Adrenal gland (tissue), 12 donors: Measurements from ENCODE around the gene OSBPL10. TPM values are rescaled to one million over a fixed set of nuclear protein-coding genes. Genes with fewer than 3 reads are reported as not detected.

Source experiments
- DNase-seq, 7 donors: peaks; one replicate each; pipeline ENCODE4 v3.0.0-alpha.2; 2019 to 2020
- H3K27ac ChIP-seq, 5 donors: fragments of 200-600 bp; sonication (generic) in 4 of 5; 1 replicate in 3 of 5; 2 replicates in 2 of 5; pipeline versions ENCODE4 v1.5.1 to v1.8.0; 2016 to 2020; ENCODE audit warnings: mild to moderate bottlenecking in 1 of 5
- H3K27me3 ChIP-seq: fragments of 200-600 bp; 2 replicates; pipeline ENCODE4 v1.8.0; 2021
- H3K36me3 ChIP-seq, 2 donors: fragments of 200-600 bp; replicated peaks in 1 of 2; 1 replicate in 1 of 2; 2 replicates in 1 of 2; pipeline versions ENCODE4 v1.5.1 to v1.8.0; 2018 to 2022
- H3K4me1 ChIP-seq, 2 donors: fragments of 200-600 bp; replicated peaks in 1 of 2; 1 replicate in 1 of 2; 2 replicates in 1 of 2; pipeline versions ENCODE4 v1.5.1 to v1.8.0; 2018 to 2021
- H3K4me3 ChIP-seq, 4 donors: fragments of 200-600 bp; sonication (generic) in 3 of 4; one replicate each; pipeline ENCODE4 v1.5.1; 2016 to 2018
- H3K9me3 ChIP-seq, 3 donors: fragments of 200-600 bp; sonication (generic) in 1 of 3; replicated peaks in 1 of 3; 1 replicate in 2 of 3; 2 replicates in 1 of 3; pipeline versions ENCODE4 v1.5.1 to v1.8.0; 2016 to 2021
- CTCF ChIP-seq, 6 experiments: fragments of 450-650 bp in 4 of 6; fragments of 200-600 bp in 2 of 6; sonication (generic) in 1 of 6; IDR thresholded peaks; 1 replicate in 5 of 6; 2 replicates in 1 of 6; pipeline versions ENCODE4 v1.5.1 to v1.8.0; 2016 to 2021; ENCODE audit warnings: antibody characterized with exemption in 6 of 6, mild to moderate bottlenecking in 2 of 6, moderate library complexity in 1 of 6
- POLR2A ChIP-seq, 2 donors: fragments of 450-650 bp; IDR thresholded peaks; one replicate each; pipeline ENCODE4 v1.6.1; 2017; ENCODE audit warnings: antibody characterized with exemption in 2 of 2, mild to moderate bottlenecking in 2 of 2, moderate library complexity in 1 of 2
- WGBS, 4 donors: extraction: QIAGEN DNeasy Blood & Tissue Kit in 2 of 4; methylation state at CpG; one replicate each; pipeline versions ENCODE4 v1.1.5 to v1.1.7; 2013 to 2017; 5-methylcytosine and 5-hydroxymethylcytosine counted together
- intact Hi-C, 2 donors: fragments of 100-400 bp; cut with DNase I; formaldehyde crosslinking; loops; one replicate each; pipeline versions ENCODE4 v1.14.1 to v1.15.0; 2022 to 2023
- polyA plus RNA-seq, 3 donors: library from polyadenylated mRNA; stranded (reverse); fragments of 200-250 nt in 2 of 3; fragments of 350-450 nt in 1 of 3; fragmentation: Illumina TruSeq in 1 of 3; extraction: RNeasy Lipid Tissue Mini Kit (QIAGEN cat#74804) in 1 of 3; gene quantifications; one replicate each; pipeline ENCODE4 v1.2.3, GENCODE V29; 2013 to 2014
- total RNA-seq, 9 donors: library from RNA; depleted of rRNA in 4 of 9; stranded (reverse); fragments of >200 nt in 4 of 9; fragments of 120-200 nt in 1 of 9; fragmentation: NEBNext Ultra II Directional in 1 of 9; extraction: Animal tissue kit (Norgen Biotek cat#: 25700) in 1 of 9; gene quantifications; one replicate each; pipeline versions ENCODE4 v1.1.0 to v1.2.4, GENCODE V29; 2013 to 2023
- donor health status: healthy with polysubstance abuse.
- donor health status: Bipolar disorder and iron deficiency.
- donor health status: DM: yes; HTN: yes; CAD: no.
- donor health status: DM: no; HTN: no; CAD: no.
- donor health status: DM: no; HTN: no; CAD: no.
- donor health status: DM: yes; HTN: yes; CAD: no.

OSBPL10 gene
- total and polyA plus RNA-seq, 12 donors, result 2.0 to 55.6 (median 9.4) TPM

- H3K27me3 ChIP-seq, result no peaks in the 10 kb centered on the region
- intact Hi-C loops, result no loop called here
- no peak for DNase-seq
- no peak for TF ChIP-seq POLR2A (IDR thresholded peaks at IDR 0.05)
- TF ChIP-seq CTCF (IDR thresholded peaks at IDR 0.05), result no peak
- no peak overlapping the region for H3K4me3 ChIP-seq
- no peaks in the 10 kb centered on the region for H3K36me3 ChIP-seq
- no peak overlapping the region for H3K27ac ChIP-seq
- peaks cover 0 to 19% of the 10 kb centered on the region in 2 donors for H3K4me1 ChIP-seq
- no peaks in the 10 kb centered on the region for H3K9me3 ChIP-seq
- WGBS, 4 donors, result 63 to 85% (median 70%) methylated on average over 1 of the region's 1 CpG
These were observed 60.8 kb downstream of the OSBPL10 start for GRCh38 chr3:31920310-31920709.

- H3K27ac ChIP-seq, result peak overlapping the region in 1 of 5 donors; percentile 5
- 67 to 81% (median 80%) methylated on average over 2 of the region's 2 CpGs for WGBS, 4 donors
- H3K4me1 ChIP-seq, result peaks cover 0 to 19% of the 10 kb centered on the region in 2 donors
- TF ChIP-seq POLR2A (IDR thresholded peaks at IDR 0.05) (no peak), CTCF (IDR thresholded peaks at IDR 0.05) (no peak)
- H3K9me3 ChIP-seq, result no peaks in the 10 kb centered on the region
- no peaks in the 10 kb centered on the region for H3K36me3 ChIP-seq
- DNase-seq, result no peak
- H3K4me3 ChIP-seq, result no peak overlapping the region
- intact Hi-C loops, result no loop called here
- H3K27me3 ChIP-seq, result no peaks in the 10 kb centered on the region
These were observed 61.5 kb downstream of the OSBPL10 start for GRCh38 chr3:31919528-31919927.

GRCh38 chr3:31918179-31919150, 62.6 kb downstream of the OSBPL10 start:
- Histone ChIP-seq H3K4me3 (peak overlapping the region in 1 of 4 donors; percentile 40), H3K27me3 (no peaks in the 10 kb centered on the region), H3K36me3 (no peaks in the 10 kb centered on the region), H3K4me1 (peaks cover 0 to 19% of the 10 kb centered on the region in 2 donors), H3K27ac (peak overlapping the region in 2 of 5 donors; percentile 5 to 19), H3K9me3 (no peaks in the 10 kb centered on the region)
- intact Hi-C loops, result no loop called here
- WGBS, 4 donors, result 61 to 74% (median 69%) methylated on average over 5 of the region's 5 CpGs
- TF ChIP-seq CTCF (IDR thresholded peaks at IDR 0.05) (no peak), POLR2A (IDR thresholded peaks at IDR 0.05) (no peak)
- no peak for DNase-seq

- Histone ChIP-seq H3K27ac (peak overlapping the region in 1 of 5 donors; percentile 19), H3K4me1 (peaks cover 0 to 19% of the 10 kb centered on the region in 2 donors), H3K36me3 (no peaks in the 10 kb centered on the region), H3K9me3 (no peaks in the 10 kb centered on the region), H3K4me3 (peak overlapping the region in 1 of 4 donors; percentile 40), H3K27me3 (no peaks in the 10 kb centered on the region)
- TF ChIP-seq CTCF (IDR thresholded peaks at IDR 0.05) (no peak), POLR2A (IDR thresholded peaks at IDR 0.05) (no peak)
- WGBS, 4 donors, result 31 to 40% (median 35%) methylated on average over 3 of the region's 3 CpGs
- DNase-seq, result no peak
- intact Hi-C loops, result no loop called here
These were observed 63.6 kb downstream of the OSBPL10 start for GRCh38 chr3:31917303-31918005.
